Eye (tissue), 1 donor: ENCODE measurements around the gene FMNL2.
A peak's percentile ranks its signal among the peaks of the same experiment; 100 is the strongest.

ENCODE experiments used
- DNase-seq: peaks from one replicate; pipeline ENCODE4 v3.0.0-alpha.2; 2015

FMNL2 gene

DNA sequence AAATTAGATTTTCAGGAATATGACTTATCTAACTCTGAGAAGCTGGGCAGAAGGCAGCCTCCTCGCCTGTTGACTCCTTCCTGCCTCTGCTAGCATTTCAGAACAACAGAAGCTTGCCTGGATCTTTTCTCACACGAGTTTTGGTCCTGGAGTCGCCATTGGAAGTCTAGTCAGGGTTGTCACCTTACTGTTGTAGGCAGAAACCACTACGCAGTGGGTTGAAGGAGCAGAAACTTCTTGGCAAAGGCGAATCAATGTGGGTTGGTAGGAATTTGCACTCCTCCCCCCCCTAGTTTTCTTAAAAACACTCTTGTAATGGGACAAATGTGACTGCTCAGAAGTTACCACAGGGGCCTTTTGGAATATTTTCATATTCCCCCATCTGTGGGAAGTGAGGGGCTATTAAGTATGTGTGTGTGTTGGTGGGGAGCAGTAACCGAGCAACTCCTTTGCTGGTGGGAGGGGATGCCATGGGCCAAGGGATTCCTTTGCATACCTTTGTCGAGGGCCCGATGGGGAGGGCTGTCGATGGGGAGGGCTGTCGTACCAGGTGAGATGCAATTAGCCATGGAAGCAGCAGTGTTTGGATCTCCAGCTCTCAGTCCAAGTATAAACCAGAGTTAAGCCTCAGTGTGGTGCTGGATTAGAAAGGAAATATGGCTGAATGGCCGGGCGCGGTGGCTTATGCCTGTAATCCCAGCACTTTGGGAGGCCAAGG lies 117.4 kb downstream of the FMNL2 start:
- DNase-seq, result no peak

DNA sequence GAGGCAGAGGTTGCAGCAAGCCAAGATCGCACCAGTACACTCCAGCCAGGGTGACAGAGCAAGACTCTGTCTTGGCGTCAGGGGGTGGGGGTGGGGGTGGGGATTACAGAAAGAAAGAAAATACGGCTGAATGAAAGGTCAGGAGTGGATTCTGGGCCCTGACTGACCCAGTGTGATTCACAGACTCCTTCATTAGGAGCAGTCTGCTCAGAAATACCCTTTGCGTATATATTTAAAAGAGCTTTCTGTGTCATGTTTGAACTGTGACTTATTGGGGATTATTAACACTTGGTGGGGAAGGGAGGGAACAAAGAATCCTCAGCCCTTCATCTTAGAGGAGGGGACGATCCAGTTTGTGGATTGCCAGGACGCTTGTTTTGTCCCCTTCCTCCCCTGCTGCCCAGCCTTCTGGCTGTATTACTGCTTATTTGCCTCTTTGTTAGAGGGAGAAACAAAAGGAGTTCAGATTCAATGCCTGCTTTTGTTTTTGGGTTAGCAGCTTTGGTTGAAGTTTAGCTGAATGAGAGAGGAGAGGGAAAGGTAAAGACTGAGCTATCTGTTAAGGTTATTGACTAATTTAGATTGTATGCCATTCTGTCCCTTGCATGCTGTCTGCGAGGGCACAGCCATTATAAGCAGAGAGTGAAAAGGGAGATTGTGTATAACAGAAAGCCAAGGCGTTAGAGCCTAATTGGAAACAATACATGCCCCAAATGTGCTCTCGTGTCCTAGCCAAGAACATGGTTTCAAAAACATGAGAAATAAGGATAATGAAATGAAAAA lies 118.3 kb downstream of the FMNL2 start:
- peak; percentile 84 for DNase-seq

DNA sequence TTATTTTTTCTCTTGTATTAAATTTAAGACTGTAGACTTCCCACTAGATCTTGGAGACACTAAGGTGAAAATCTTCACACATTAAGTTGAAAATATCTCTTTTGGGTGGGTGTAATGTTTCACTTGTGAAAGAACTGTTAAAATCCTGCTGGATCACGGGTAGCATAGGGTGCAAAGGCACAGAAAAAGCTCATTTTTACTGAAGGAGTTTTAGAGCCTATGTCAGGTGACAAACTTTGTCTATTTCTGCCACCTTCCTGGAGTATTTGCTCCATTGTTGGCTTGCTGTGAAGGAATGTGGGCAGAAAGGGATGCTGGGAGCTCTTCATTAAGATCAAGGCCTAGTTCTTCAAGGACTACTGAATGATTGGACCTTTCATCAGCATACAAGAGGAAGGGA lies 119.4 kb downstream of the FMNL2 start:
- no peak for DNase-seq

DNA sequence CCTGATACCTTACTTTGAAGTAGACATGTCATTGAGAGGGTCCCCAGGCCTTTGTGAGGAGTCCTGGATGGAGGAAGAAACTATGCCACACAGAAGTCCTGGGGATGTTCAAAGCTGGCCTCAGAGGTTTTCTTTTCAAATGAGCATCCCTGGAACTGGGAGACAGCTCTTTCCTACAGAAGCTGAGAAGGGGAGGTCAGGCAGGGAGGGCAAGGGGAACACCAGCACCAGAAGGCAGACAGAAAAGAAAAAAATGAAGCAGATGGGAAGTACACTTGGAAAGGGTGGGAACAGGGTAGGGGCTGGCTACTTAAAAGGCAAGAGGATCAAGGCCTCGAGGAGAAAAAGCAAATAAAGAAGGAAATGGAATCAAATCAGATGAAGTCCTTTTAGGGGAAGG lies 120.0 kb downstream of the FMNL2 start:
- no peak for DNase-seq

DNA sequence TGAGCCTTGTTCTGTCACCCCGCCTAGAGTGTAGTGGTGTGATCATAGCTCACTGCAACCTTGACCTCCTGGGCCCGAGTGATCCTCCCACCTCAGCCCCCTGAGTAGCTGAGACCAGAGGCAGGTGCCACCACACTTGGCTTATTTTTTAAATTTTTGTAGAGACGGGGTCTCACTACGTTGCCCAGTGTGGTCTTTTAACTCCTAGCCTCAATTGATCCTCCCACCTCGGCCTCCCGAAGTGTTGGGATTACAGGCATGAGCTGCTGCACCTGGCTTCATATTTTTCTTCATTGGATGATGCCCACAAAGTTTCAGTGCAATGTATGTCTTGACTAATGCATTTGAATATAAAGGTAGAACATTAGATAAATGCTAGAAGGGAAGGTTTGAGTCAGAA lies 120.8 kb downstream of the FMNL2 start:
- DNase-seq, result no peak

DNA sequence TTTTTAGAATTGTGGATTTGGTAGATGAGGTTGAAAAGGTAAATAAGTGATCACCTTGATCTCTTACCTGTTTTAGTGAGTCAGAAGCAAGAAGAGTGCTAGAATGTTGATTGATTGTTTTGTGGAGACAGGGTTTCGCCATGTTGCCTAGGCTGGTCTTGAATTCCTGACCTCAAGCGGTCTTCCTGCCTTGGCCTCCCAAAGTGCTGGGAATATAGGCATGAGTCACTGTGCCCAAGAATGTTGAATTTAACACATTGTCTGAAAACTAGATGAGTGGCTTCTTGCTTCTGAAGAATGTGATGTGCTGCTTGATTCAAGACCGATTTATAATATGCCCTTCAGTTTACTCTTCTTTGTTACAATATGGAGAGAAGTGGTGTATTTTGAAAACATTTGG lies 121.3 kb downstream of the FMNL2 start:
- no peak for DNase-seq

GRCh38 chr2:152458441-152458940 lies 123.5 kb downstream of the FMNL2 start:
- no peak for DNase-seq

DNA sequence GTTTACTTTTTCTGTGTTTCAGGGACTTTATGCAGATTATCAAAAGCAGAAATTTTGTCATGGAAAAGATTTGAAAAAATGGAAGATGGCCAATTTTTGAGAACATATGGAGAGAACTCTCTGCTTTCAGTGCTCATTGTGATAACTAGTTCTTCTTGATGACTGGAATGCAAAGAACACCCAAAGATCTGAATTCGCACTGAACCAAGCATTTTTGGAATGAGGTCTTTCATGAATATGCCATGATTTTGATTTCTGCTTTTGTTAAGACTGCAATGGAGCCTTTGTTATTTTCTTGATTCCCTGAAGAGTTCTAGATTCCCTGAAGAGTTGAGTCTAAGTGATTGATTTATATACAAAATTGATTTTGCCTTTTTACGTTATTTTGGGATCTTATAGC lies 124.1 kb downstream of the FMNL2 start:
- no peak for DNase-seq

DNA sequence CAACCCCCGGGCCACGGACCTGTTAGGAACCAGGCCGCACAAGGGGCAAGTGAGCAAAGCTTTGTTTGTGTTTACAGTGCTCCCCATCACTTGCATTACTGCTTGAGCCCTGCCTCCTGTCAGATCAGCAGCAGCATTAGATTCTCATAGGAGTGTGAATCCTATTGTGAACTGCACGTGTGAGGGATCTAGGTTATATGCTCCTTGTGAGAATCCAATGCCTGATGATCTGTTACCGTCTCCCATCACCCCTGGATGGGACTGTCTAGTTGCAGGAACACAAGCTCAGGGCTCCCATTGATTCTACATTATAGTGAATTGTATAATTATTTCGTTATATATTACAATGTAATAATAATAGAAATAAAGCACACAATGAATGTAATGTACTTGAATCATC lies 125.6 kb downstream of the FMNL2 start:
- no peak for DNase-seq

DNA sequence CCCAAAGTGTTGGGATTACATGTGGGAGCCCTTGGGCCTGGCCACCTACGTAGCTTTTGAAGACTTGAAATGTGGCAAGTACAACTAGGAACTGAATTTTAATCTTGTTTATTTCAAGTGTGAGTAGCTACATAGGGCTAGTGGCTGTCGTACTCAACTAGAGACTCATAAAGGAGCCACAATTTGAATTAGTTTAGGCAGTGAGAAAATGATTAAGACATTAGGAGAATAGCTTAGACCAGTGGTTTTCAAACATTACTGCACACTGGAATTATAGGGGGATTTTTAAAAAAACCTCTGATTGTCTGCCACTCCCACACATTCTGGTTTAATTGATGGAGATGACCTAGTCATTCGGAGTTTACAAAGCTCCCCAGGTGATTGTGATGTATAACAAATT lies 127.1 kb downstream of the FMNL2 start:
- DNase-seq, result no peak

DNA sequence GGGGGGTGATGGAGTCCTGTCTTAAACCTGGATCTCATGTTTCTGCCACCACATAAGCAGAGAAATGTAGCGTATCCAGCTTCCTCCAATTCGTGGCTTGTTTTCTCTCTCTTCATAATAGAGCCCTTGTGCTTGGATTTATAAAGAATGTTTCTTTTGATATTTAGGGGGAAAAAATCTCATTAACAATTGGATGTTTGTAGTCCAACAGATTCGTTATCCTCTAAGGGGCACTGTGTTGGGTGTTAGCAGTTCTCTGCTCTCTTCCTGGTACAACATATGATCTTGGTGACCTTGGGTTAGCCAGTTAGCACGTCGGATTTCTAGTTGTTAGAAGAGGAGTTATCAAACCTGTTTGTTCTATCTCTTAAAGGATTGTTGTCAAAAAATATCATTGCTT lies 127.8 kb downstream of the FMNL2 start:
- DNase-seq, result no peak

- no peak for DNase-seq
Measured at GRCh38 chr2:152464851-152465470, 130.0 kb downstream of the FMNL2 start.

- no peak for DNase-seq
Measured at GRCh38 chr2:152465541-152465940, 130.6 kb downstream of the FMNL2 start.

- no peak for DNase-seq
Measured at GRCh38 chr2:152466041-152466440, 131.1 kb downstream of the FMNL2 start.

- peak; percentile 57 for DNase-seq
Measured at GRCh38 chr2:152466980-152467676, 132.2 kb downstream of the FMNL2 start.

- no peak for DNase-seq
Measured at GRCh38 chr2:152467677-152468410, 132.9 kb downstream of the FMNL2 start.

GRCh38 chr2:152468899-152469692 lies 134.1 kb downstream of the FMNL2 start:
- no peak for DNase-seq

DNA sequence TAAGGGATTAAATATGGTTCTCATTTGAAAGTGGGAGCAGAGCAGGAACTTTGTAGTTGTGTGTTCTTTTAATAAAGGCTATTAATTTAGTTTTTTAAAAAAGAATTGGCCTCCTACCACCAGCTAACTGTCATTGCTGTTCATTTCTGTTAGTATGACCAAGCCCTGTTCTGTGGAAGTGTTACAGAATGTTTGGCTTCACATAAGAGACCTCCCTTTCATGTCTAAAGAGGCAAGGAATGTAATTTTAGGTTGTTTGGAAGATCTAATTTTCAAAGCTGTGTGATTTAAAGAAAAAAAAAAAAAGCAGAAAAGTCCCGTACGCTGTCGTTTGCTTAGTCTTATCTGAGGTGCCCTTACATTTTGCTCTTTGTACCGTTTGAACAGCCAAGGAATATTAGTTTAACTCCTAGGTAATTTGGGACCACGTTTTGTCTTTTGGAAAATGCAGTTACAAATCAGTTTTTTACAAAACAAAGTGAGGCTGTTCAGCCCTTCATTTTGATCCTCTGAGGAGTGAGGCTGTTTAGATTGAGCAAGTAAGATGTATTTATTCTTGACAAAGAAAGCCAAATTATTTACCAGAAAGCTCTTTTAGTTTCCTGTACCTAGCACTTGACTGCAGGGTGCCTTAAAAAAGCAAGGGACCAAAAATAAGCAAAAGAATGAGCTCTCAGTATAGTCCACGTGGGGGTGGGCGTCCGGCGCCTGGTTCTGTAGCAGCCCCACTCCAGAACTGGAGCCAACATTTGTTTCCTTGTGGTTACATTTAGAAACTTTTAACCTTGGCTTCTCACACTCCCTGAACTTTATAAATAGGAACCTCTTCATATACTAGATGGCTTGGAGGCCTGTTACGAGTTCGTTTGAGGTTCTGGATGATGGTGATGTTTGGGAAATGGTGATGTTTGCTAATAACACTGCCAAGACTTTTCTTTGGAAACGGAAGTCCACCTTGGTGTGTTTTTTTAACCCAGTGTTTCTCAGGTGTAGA lies 136.2 kb downstream of the FMNL2 start:
- DNase-seq, result no peak

GRCh38 chr2:152472481-152472887 lies 137.5 kb downstream of the FMNL2 start:
- DNase-seq, result no peak

- DNase-seq, result no peak
Measured at GRCh38 chr2:152473151-152473857, 138.3 kb downstream of the FMNL2 start.
